Renal cortex interstitium (tissue), 11 donors: ENCODE data around the gene DOC2B. TPM values are rescaled to one million over a fixed set of nuclear protein-coding genes. Genes with fewer than 3 reads are reported as not detected.
"Not testable (repeated sequence)": the region's sequence is repeated elsewhere in the genome, so short reads cannot be mapped to it uniquely, and the experiment has no call there.

ENCODE experiments used
- DNase-seq, 11 donors: peaks; one replicate each; pipeline ENCODE4 v3.0.0-alpha.2; 2013; ENCODE audit warnings: low read depth in 9 of 11, low spot score in 4 of 11; ENCODE audit errors: extremely low read depth in 1 of 11
- polyA plus RNA-seq, 3 donors: library from polyadenylated mRNA; unstranded; fragments of 120-200 nt; gene quantifications; one replicate each; pipeline ENCODE4 v1.2.1, GENCODE V29; 2013; ENCODE audit not compliant: insufficient read length in 3 of 3

Gene DOC2B
- polyA plus RNA-seq, 3 donors: 49.7 to 84.3 (median 51.7) TPM

DNA sequence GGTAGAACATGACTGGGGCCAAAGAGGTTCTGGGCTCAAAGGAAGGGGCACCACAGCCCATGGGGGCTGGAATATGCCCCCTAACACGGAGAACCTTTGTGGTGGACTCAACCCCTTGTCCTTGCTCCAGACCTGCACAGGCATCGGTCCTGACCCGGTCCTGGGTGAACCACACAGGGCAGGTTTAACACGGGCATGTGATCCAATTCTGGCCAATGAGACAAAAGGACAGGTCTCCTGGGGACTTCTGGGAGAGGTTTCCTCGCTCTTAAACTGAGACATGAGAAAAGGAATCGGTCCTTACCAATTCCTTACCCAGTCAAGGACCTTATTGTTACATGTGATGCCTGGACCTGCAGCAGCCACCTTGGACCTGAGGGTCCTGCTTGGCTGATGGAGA is 3.7 kb downstream of the DOC2B start:
- DNase-seq: no peak

DNA sequence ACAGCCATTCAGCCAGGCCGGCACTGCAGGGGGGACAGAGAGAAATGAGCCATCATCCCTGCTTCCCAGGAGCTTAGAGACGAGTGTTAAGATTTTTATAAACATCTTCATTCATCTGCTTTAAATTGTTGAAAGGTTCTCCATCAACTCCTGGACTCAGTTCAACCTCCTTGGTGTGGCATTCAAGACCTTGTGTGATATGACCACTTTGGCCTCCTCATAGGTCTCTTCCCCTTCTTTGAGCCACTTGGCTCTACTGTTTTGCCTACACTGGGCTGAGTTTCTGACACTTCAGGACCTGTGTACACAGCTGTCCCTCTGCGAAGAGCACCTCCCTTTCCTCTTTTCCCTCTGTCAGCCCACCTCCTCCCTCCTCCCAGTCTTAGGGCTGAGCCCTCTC is 4.3 kb downstream of the DOC2B start:
- DNase-seq: no peak

GRCh38 chr17:173166-173911 is 8.1 kb downstream of the DOC2B start:
- no peak for DNase-seq

- no peak for DNase-seq
Measured at GRCh38 chr17:172401-172800, 9.0 kb downstream of the DOC2B start.

GRCh38 chr17:171871-172270 is 9.6 kb downstream of the DOC2B start:
- DNase-seq: no peak

DNA sequence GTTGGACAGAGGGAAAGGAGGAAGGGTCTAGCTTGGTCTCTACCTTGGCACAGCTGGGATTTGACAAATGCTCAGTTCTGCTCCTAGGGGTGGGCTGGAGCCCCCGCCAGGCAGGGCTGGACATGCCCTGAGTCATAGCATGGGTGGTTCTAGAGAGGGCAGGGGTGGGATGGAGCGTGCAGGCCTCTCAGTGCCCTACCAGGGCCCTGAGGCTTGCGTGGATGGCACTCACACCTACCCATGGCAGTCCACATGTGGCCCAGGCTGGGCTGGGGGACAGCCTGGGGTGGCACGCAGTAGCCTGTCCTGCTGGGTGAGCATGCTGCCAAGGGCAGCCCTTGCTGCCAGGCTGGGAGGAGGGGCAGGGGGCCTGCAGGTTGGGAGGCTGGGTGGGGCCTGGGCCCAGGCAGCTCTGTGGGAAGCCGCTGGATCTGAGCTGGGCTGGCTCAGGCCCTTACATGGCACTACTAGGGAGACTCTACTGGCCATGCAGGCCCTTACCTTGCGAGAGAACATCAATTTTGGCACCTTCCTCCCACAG is 11.2 kb downstream of the DOC2B start:
- DNase-seq: no peak

- DNase-seq: not testable (repeated sequence)
Measured at GRCh38 chr17:168614-169013, 12.8 kb downstream of the DOC2B start.

GRCh38 chr17:165939-166338 is 15.5 kb downstream of the DOC2B start:
- DNase-seq: no peak

DNA sequence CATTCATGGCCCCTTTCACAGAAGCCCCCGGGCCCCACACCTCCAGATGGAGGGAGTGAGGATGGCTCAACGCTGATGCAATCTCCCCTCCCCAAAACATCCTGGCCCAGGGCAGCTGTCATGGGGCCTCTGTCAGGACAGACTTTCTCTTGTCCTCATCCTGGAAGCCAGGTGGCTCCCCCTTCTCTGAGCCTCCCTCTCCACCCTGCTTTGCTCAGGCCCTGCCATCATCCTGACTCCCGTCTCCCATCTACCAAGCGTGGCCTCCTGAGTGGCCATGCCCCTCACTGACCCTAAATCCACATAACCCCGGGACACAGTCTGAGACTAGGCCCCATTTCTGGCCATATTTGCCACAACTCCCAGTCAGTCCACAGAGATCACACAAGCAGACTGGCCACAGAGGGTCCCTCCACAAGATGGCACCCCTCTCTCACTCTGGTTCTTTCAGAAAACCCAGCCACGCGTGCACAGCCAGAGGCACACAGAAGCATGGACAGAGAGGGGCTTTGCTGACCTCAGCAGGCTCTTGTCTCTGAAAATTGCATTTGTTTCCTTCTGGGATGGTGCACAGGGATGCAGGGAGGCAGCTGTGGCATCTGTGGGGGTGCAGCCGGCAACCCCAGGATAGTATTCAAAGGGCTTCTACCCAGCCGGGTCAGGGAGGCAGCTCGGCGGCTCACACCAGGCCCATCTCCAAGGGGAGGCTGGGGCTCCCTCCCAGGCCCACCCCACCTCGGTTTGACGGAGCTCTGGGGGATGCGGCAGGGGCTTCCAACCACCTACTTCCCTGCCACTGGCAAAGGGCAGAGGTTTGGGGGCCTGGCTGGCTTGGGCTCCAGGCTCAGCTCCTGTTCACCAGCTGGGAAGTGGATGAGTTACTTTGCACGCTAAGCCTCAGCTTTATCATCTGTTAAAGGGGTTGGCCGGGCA is 16.9 kb downstream of the DOC2B start:
- peak in 5 of 11 donors; percentile 59 to 70 (median 62) for DNase-seq

GRCh38 chr17:163514-164098 is 17.8 kb downstream of the DOC2B start:
- no peak for DNase-seq

DNA sequence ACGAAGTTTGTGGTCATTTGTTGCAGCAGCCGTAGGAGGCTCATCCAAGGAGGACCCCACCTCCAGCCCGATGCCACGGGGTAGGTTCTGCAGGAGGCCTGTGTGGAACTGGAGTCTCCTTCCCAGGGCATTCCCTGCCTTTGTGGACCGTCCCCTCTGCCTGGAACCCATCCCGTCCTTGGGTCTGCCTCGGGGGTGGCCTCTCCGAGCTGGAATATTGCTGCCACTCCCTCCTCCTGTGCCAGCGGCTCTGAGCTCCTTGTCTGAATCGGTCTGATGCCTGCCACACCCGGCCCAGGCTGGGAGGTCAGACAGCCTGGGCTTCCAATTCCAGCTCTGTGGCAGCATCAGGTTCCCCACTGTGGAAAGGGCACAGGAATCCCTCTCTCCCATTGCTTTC is 18.8 kb downstream of the DOC2B start:
- no peak for DNase-seq

- no peak for DNase-seq
Measured at GRCh38 chr17:161481-161880, 20.0 kb downstream of the DOC2B start.

GRCh38 chr17:160336-160735 is 21.1 kb downstream of the DOC2B start:
- DNase-seq: no peak

DNA sequence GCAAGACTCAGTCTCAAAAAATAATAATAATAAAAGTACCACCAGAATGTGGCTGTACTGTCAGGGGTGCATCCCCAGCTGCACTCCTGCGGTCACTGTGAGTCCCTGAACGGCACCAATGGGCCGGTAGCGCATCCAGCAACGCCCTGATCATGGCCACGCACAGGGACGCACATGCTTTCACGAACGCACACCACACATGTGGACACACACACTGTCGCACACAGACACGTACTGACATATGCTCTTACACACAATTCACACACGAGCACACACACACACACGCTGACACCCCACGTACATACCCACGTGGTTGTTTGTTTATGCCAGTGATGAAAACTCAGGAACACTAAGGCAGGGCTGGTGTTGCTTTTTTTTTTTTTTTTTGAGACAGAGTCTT is 21.8 kb downstream of the DOC2B start:
- DNase-seq: no peak

DNA sequence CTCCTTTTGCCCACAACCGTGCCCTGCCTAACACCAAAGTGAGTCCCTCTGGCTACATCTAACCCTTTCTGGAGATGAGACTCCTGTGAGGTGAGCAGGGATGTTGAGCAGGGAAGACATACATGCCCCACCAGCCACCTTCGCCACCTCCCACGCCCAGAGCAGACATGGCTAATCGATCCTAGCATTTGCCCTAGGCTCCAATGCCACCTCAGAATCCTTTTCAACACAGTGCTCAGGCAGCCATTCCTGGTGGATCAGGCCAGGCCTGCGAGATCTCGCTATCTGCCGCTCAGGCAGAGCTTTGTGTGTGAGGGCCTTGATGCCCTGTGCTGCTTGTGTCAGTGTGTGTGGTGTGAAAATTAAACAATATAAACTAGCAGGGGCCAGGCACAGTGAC is 23.1 kb downstream of the DOC2B start:
- no peak for DNase-seq

GRCh38 chr17:157901-158300 is 23.5 kb downstream of the DOC2B start:
- DNase-seq: no peak

DNA sequence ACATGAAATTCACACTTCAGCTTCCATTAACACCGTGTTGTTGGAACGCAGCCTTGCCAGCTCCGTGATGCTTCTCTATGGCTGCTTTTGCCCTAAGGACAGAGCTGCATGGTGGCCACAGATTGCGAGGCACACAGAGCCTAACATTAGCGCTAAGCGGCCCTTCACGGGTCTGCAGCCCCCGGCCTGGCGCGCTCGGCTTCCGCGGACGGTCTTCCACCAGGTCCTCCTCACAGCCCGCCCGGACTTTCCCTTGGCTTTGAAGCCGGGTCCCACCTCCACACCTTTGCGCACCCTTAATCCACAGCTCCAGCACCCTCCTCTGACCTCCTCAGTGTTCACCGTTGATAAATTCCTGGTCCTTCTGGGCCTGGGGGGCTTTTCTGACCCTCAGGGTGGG is 24.5 kb downstream of the DOC2B start:
- DNase-seq: no peak

- DNase-seq: no peak
Measured at GRCh38 chr17:156094-156621, 25.3 kb downstream of the DOC2B start.

- no peak for DNase-seq
Measured at GRCh38 chr17:155576-155975, 25.9 kb downstream of the DOC2B start.
